ENCODE data around the gene TNFRSF13B. TPM values are rescaled to one million over a fixed set of nuclear protein-coding genes. Genes with fewer than 3 reads are reported as not detected.
"Not testable (repeated sequence)": the region's sequence is repeated elsewhere in the genome, so short reads cannot be mapped to it uniquely, and the experiment has no call there.

TNFRSF13B gene
- total RNA-seq, 4 donors from 2014 or later, result not detected

DNA sequence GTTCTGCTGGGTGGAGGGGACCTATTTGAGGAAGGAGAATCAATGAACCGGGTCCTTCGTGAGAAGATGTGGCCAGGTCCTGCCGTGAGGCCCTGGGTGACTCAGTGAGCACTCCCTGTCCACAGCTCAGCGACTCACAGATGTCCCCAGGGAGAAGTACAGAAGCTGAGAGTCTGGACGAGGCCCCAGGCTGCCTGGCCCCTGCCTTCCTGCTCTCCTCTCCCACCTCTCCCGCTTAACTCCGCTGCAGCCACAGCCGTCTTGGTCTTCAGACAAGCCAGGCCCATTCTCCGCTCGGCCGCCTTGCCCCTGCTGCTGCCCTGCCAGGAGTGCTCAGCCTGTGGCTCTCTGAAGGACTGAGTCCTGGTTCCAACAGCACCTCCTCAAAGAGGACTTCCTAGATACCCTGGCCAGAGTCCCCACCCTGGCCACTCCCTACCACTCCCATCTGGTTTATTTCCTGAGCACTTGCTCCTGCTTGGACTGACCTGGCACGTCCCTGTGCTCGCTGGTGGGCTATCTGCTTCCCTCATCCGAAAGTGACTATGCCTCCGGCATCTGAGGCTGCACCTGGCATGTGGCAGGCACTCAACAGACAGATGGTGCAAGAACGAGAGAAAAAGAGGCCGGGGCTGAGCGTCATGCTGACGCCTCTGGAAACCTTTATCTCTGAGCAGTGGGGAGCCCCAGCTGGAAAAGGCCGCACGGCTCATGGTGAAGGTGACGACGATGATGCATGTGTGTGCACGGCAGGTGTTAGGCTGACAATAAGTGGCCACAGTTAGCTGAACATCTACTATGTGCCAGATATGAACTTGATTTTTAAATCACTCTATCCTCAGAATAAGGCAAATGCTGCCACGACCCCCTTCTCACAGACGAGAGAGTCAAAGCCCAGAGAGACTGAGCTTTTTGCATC, 9.2 kb upstream of the TNFRSF13B start:
- H3K27ac ChIP-seq, result no peak overlapping the region
- 73 to 75% methylated on average over 26 of the region's 26 CpGs for WGBS, 2 donors
- intact Hi-C loops (cut with DNase I), result no loop called here
- H3K36me3 ChIP-seq, result no peaks in the 10 kb centered on the region
- H3K9me3 ChIP-seq, result no peaks in the 10 kb centered on the region
- TF ChIP-seq POLR2A (IDR thresholded peaks at IDR 0.05), result no peak
- TF ChIP-seq CTCF (IDR thresholded peaks at IDR 0.05), result no peak
- H3K27me3 ChIP-seq, result no peaks in the 10 kb centered on the region
- no peak for DNase-seq
- no peaks in the 10 kb centered on the region for H3K4me1 ChIP-seq
- no peak overlapping the region for H3K4me3 ChIP-seq (replicated peaks in 1 of 3)

DNA sequence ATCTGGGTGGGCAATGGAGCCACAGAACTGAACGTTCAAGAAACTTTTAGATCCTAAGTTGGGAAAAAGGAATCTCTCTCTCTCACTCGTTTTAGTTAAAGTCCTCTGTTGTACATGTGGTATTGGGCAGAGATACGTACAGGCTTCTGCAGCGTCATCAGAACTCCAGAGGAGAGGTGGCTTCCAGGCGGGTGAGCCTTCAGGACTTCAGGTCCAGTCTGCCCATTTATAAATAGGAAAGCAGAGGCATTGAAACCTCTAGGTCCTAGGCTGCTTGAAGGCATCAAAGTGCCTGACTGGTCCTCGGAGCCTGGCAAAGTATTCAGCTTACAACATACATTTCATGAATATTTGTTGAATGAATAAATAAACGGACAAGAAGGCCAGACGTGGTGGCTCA, 8.1 kb upstream of the TNFRSF13B start:
- no peak overlapping the region for H3K27ac ChIP-seq
- no peaks in the 10 kb centered on the region for H3K4me1 ChIP-seq
- no peak for DNase-seq
- no peaks in the 10 kb centered on the region for H3K36me3 ChIP-seq
- H3K27me3 ChIP-seq, result no peaks in the 10 kb centered on the region
- H3K9me3 ChIP-seq, result no peaks in the 10 kb centered on the region
- intact Hi-C loops (cut with DNase I), result no loop called here
- TF ChIP-seq CTCF (IDR thresholded peaks at IDR 0.05) (no peak), POLR2A (IDR thresholded peaks at IDR 0.05) (no peak)
- WGBS, 2 donors, result 79 to 91% methylated on average over 8 of the region's 8 CpGs
- no peak overlapping the region for H3K4me3 ChIP-seq (replicated peaks in 1 of 3)

- H3K27me3 ChIP-seq; H3K9me3 ChIP-seq; DNase-seq; H3K36me3 ChIP-seq; H3K4me1 ChIP-seq; intact Hi-C loops (cut with DNase I); H3K27ac ChIP-seq; H3K4me3 ChIP-seq (replicated peaks in 1 of 3): not testable (repeated sequence)
- 91 to 95% methylated on average over 6 of the region's 6 CpGs for WGBS, 2 donors
Observed at GRCh38 chr17:16979237-16979823, 7.4 kb upstream of the TNFRSF13B start.

DNA sequence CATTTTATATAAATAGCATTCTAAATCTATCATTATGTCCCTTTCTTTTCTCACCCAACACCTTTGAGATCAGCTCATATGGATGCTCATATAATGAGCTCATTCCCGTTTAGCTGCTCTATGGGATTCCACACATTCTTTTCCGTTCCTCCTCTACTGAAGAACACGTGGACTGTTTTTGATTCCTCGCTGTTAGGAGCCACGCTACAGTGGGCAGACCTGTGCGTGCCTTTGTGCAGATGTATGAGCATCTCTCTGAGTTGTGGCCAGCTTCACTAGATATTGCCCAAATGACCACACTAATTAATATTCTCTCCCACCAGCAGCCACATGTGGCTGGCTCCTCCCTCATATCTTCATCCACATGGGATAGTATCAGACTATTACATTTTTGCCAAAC, 6.0 kb upstream of the TNFRSF13B start:
- intact Hi-C loops (cut with DNase I), result no loop called here
- Histone ChIP-seq H3K27me3 (no peaks in the 10 kb centered on the region), H3K4me1 (no peaks in the 10 kb centered on the region), H3K4me3 (replicated peaks in 1 of 3) (no peak overlapping the region), H3K27ac (no peak overlapping the region), H3K36me3 (no peaks in the 10 kb centered on the region), H3K9me3 (no peaks in the 10 kb centered on the region)
- WGBS, 2 donors, result 49 to 64% methylated on average over 6 of the region's 6 CpGs
- no peak for DNase-seq
- TF ChIP-seq CTCF (IDR thresholded peaks at IDR 0.05), result no peak
- no peak for TF ChIP-seq POLR2A (IDR thresholded peaks at IDR 0.05)

GRCh38 chr17:16976725-16977550, 5.0 kb upstream of the TNFRSF13B start:
- intact Hi-C loops (cut with DNase I), result no loop called here
- no peak for TF ChIP-seq CTCF (IDR thresholded peaks at IDR 0.05)
- TF ChIP-seq POLR2A (IDR thresholded peaks at IDR 0.05), result no peak
- Histone ChIP-seq H3K4me3 (replicated peaks in 1 of 3) (no peak overlapping the region), H3K27ac (no peak overlapping the region), H3K4me1 (no peaks in the 10 kb centered on the region), H3K27me3 (no peaks in the 10 kb centered on the region), H3K9me3 (no peaks in the 10 kb centered on the region), H3K36me3 (no peaks in the 10 kb centered on the region)
- no peak for DNase-seq
- 88 to 93% methylated on average over 9 of the region's 9 CpGs for WGBS, 2 donors
